MM.1S (cell line): ENCODE data around the gene CASP7.

Experiments used
- DNase-seq: peaks from one replicate; pipeline ENCODE4 v3.0.0-alpha.2; 2015
- H2AFZ ChIP-seq: fragments of 300-600 bp; sonication (generic); 2 replicates; pipeline ENCODE4 v1.6.0; 2016; ENCODE audit warnings: antibody characterized with exemption, low read length
- H3F3A ChIP-seq: fragments of 300-600 bp; sonication (generic); 2 replicates; pipeline ENCODE4 v1.6.1; 2016; ENCODE audit warnings: mild to moderate bottlenecking, antibody characterized with exemption, low read length, moderate library complexity, mixed read lengths; ENCODE audit not compliant: insufficient read depth
- H3K27ac ChIP-seq: fragments of 300-600 bp; sonication (generic); 2 replicates; pipeline ENCODE4 v1.5.1; 2016; ENCODE audit warnings: mild to moderate bottlenecking, low read length
- H3K27me3 ChIP-seq: fragments of 300-600 bp; sonication (generic); replicated peaks from 2 replicates; pipeline ENCODE4 v1.6.0; 2016; ENCODE audit warnings: low read length; ENCODE audit not compliant: insufficient read depth
- H3K36me3 ChIP-seq: fragments of 300-600 bp; sonication (generic); replicated peaks from 2 replicates; pipeline ENCODE4 v1.6.1; 2016; ENCODE audit warnings: mild to moderate bottlenecking, low read length, mixed read lengths; ENCODE audit not compliant: insufficient read depth
- H3K4me1 ChIP-seq: fragments of 300-600 bp; sonication (generic); 2 replicates; pipeline ENCODE4 v1.6.1; 2016; ENCODE audit warnings: low read length, mixed read lengths
- H3K4me2 ChIP-seq: fragments of 300-600 bp; sonication (generic); 2 replicates; pipeline ENCODE4 v1.6.0; 2016; ENCODE audit warnings: low read depth, low read length
- H3K4me3 ChIP-seq: fragments of 300-600 bp; sonication (generic); 2 replicates; pipeline ENCODE4 v1.5.1; 2016; ENCODE audit warnings: low read length, mixed read lengths
- H3K79me2 ChIP-seq: fragments of 300-600 bp; sonication (generic); 2 replicates; pipeline ENCODE4 v1.6.1; 2016; ENCODE audit warnings: mixed run types, low read length, mixed read lengths
- H3K9ac ChIP-seq: fragments of 300-600 bp; sonication (generic); 2 replicates; pipeline ENCODE4 v1.6.1; 2016; ENCODE audit warnings: low read length, mixed read lengths
- H3K9me2 ChIP-seq: fragments of 300-600 bp; sonication (generic); replicated peaks from 2 replicates; pipeline ENCODE4 v1.6.1; 2016; ENCODE audit warnings: mild to moderate bottlenecking, low read length, mixed read lengths; ENCODE audit not compliant: insufficient read depth
- H3K9me3 ChIP-seq: fragments of 300-600 bp; sonication (generic); replicated peaks from 2 replicates; pipeline ENCODE4 v1.6.1; 2016; ENCODE audit warnings: mild to moderate bottlenecking, low read length, mixed read lengths; ENCODE audit not compliant: insufficient read depth
- H4K20me1 ChIP-seq: fragments of 300-600 bp; sonication (generic); 2 replicates; pipeline ENCODE4 v1.6.1; 2016; ENCODE audit warnings: mild to moderate bottlenecking, low read length, moderate library complexity, mixed read lengths; ENCODE audit not compliant: insufficient read depth
- EZH2 ChIP-seq: fragments of 300-600 bp; sonication (generic); optimal IDR thresholded peaks from 2 replicates; pipeline ENCODE3; 2017; ENCODE audit warnings: low read depth, mild to moderate bottlenecking, antibody characterized with exemption, low read length, mixed read lengths
- EZH2phosphoT487 ChIP-seq: fragments of 300-600 bp; sonication (generic); IDR thresholded peaks from 2 replicates; pipeline ENCODE4 v1.6.1; 2018; ENCODE audit warnings: antibody characterized with exemption, low read length
- TF ChIP-seq, protein P1 (sequence below): fragments of 300-600 bp; sonication (generic); IDR thresholded peaks from 2 replicates; pipeline ENCODE4 v1.5.1; 2016; ENCODE audit warnings: antibody characterized with exemption, low read length, mixed read lengths

Gene CASP7

DNA sequence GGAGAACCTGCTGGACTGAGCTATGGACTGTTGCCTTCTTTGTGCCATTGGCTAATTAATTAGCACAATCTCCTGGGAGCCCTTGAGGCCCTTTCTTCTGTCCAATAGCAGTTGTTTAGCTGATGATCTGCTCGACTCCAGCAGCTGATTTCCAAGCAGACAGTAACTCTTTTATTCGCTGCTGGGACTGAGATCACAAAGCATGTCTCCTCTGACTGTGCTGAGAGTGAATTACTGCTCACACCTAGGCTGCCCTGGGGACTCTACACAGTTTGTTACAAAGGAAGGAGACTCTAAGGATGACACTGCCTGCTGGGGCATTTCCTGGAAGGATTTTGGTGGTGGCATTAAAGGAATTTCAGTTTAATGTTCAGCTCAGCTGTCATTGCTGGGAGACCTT, 31.4 kb downstream of the CASP7 start:
- Histone ChIP-seq H3K79me2 (peaks cover 51% of the 10 kb centered on the region), H3K27me3 (no peaks in the 10 kb centered on the region), H3K9ac (no peak overlapping the region), H3K4me2 (no peak overlapping the region), H3K9me2 (no peaks in the 10 kb centered on the region), H3F3A (no peaks in the 10 kb centered on the region), H2AFZ (no peak overlapping the region), H3K9me3 (no peaks in the 10 kb centered on the region), H4K20me1 (no peaks in the 10 kb centered on the region), H3K27ac (no peak overlapping the region), H3K36me3 (no peaks in the 10 kb centered on the region), H3K4me1 (no peaks in the 10 kb centered on the region), H3K4me3 (no peak overlapping the region)
- no peak for DNase-seq
- TF ChIP-seq EZH2phosphoT487 (no peak), EZH2 (no peak)
- TF ChIP-seq, protein P1, sequence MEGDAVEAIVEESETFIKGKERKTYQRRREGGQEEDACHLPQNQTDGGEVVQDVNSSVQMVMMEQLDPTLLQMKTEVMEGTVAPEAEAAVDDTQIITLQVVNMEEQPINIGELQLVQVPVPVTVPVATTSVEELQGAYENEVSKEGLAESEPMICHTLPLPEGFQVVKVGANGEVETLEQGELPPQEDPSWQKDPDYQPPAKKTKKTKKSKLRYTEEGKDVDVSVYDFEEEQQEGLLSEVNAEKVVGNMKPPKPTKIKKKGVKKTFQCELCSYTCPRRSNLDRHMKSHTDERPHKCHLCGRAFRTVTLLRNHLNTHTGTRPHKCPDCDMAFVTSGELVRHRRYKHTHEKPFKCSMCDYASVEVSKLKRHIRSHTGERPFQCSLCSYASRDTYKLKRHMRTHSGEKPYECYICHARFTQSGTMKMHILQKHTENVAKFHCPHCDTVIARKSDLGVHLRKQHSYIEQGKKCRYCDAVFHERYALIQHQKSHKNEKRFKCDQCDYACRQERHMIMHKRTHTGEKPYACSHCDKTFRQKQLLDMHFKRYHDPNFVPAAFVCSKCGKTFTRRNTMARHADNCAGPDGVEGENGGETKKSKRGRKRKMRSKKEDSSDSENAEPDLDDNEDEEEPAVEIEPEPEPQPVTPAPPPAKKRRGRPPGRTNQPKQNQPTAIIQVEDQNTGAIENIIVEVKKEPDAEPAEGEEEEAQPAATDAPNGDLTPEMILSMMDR, result no peak

DNA sequence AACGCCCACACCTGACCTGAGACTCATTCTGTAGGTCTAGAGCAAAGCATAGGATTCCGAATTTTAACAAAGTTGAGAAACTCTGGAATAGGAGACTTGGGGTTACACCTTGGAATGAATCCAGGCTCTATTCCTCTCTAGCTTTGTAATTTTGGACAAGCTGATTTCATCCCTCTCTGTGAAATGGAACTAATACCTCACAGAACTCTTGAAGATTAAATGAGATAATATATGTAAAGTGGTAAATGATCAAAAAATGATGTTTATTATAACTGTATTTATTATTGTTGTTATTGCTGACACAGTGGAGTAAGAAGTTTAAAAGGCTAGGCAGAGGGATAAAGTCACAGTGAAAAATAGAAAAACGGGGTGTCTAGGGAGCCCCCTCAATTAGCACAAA, 32.3 kb downstream of the CASP7 start:
- no peaks in the 10 kb centered on the region for H4K20me1 ChIP-seq

DNA sequence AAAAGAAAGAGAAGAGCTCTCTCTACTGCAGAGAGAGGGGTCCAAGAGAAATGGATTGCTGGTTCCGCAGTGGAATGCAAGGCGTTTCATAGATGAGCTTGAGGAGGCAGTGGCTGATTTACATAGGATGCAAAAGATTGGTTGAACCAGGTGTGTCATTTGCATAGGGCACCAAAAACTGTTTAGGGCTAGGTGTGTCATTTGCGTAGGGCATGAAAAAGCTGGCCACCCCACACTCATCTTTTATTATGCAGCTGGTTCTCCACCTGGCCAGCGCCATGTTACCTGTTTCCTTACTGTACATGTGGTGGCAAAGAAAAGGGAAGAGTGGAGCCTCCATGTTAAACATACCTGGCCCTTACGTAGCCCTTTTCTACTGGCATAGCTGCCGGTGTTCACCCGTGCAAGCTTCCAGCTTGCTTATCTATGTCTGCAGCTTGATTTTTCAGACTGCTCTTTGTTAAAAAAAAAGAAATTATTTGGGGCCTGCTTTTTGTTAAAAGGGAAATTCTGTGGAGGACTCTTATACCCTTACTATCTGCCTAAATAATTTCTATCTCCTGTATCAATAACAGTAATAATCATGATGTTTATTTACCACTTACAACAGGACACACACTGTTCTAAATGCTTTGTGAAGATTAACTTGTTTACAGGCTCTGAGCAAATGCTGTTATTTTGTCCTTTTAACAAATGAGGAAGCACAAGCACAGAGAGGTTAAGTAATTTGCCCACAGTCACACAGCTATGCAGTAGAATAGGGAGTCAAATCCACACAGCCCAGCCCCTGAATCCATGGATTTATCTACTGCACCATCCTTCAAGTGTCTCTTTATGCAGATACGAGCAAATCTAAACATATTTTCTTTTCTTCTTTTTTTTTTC, 33.3 kb downstream of the CASP7 start:
- Histone ChIP-seq H4K20me1 (no peaks in the 10 kb centered on the region), H3K4me3 (no peak overlapping the region), H3K27ac (no peak overlapping the region), H3K4me1 (no peaks in the 10 kb centered on the region), H2AFZ (no peak overlapping the region), H3K9ac (no peak overlapping the region), H3K9me2 (no peaks in the 10 kb centered on the region), H3K27me3 (no peaks in the 10 kb centered on the region), H3K9me3 (no peaks in the 10 kb centered on the region), H3K36me3 (no peaks in the 10 kb centered on the region), H3F3A (no peaks in the 10 kb centered on the region), H3K4me2 (no peak overlapping the region), H3K79me2 (peaks cover 37% of the 10 kb centered on the region)
- DNase-seq, result no peak
- TF ChIP-seq EZH2phosphoT487, result no peak
- TF ChIP-seq EZH2, result no peak

More for the DNA sequence above, 32.3 kb downstream of the CASP7 start:
- H3K4me1 ChIP-seq, result no peaks in the 10 kb centered on the region
- no peak overlapping the region for H3K9ac ChIP-seq
- H3K27ac ChIP-seq, result no peak overlapping the region
- no peaks in the 10 kb centered on the region for H3F3A ChIP-seq
- TF ChIP-seq, protein P1, result no peak
- no peak for TF ChIP-seq EZH2phosphoT487
- TF ChIP-seq EZH2, result no peak
- no peaks in the 10 kb centered on the region for H3K36me3 ChIP-seq
- H3K9me2 ChIP-seq, result no peaks in the 10 kb centered on the region
- no peak overlapping the region for H3K4me2 ChIP-seq
- no peak overlapping the region for H2AFZ ChIP-seq
- no peak overlapping the region for H3K4me3 ChIP-seq
- peaks cover 45% of the 10 kb centered on the region for H3K79me2 ChIP-seq
- H3K9me3 ChIP-seq, result no peaks in the 10 kb centered on the region
- no peaks in the 10 kb centered on the region for H3K27me3 ChIP-seq
- DNase-seq, result no peak

DNA sequence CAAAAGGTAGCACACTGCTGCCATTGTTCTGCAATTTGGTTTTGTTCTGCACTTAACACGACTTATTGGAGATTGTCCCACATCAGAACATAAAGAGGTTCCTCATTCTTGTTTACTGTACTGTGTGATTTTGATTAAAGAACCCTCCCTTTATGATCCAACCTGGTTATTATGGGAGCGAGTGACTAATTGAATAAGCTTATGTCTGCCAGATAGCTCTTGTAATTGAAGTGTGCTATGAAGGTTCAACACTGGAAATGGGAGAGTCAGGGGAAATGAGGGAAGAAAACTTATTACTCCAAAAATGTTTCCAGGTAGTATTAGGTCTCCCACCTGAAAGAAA, 33.9 kb downstream of the CASP7 start:
- Histone ChIP-seq H3K36me3 (no peaks in the 10 kb centered on the region), H3K4me3 (no peak overlapping the region), H3K27ac (no peak overlapping the region), H4K20me1 (no peaks in the 10 kb centered on the region), H3K4me2 (no peak overlapping the region), H2AFZ (no peak overlapping the region), H3K9me3 (no peaks in the 10 kb centered on the region), H3K79me2 (peaks cover 31% of the 10 kb centered on the region), H3F3A (no peaks in the 10 kb centered on the region), H3K9ac (no peak overlapping the region), H3K4me1 (no peaks in the 10 kb centered on the region), H3K9me2 (no peaks in the 10 kb centered on the region), H3K27me3 (no peaks in the 10 kb centered on the region)
- DNase-seq, result no peak
- TF ChIP-seq EZH2phosphoT487, result no peak
- TF ChIP-seq, protein P1, result no peak
- TF ChIP-seq EZH2, result no peak
